ENCODE results near the gene PSPC1.
"Not testable (repeated sequence)": the region's sequence is repeated elsewhere in the genome, so short reads cannot be mapped to it uniquely, and the experiment has no call there.

The PSPC1 gene

GRCh38 chr13:19759669-19760068 is 23.1 kb downstream of the PSPC1 start:
- no peak for DNase-seq

DNA sequence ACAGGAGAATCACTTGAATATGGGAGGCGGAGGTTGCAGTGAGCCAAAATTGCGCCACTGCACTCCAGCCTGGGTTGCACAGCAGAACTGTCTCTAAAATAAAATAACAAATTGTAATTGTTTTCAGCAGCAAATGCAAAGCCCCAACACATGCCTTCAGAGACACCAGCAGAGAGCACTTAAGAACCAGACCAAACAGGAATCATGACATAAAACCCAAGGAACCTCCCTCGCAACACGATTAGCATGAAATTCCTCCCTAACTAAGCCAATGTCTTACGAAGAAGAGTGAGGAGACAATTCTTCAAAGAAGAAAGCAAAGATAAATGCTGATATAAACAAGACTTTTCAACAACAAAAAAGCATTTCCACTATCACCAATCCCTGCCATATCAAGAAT is 40.1 kb downstream of the PSPC1 start:
- DNase-seq, result no peak

DNA sequence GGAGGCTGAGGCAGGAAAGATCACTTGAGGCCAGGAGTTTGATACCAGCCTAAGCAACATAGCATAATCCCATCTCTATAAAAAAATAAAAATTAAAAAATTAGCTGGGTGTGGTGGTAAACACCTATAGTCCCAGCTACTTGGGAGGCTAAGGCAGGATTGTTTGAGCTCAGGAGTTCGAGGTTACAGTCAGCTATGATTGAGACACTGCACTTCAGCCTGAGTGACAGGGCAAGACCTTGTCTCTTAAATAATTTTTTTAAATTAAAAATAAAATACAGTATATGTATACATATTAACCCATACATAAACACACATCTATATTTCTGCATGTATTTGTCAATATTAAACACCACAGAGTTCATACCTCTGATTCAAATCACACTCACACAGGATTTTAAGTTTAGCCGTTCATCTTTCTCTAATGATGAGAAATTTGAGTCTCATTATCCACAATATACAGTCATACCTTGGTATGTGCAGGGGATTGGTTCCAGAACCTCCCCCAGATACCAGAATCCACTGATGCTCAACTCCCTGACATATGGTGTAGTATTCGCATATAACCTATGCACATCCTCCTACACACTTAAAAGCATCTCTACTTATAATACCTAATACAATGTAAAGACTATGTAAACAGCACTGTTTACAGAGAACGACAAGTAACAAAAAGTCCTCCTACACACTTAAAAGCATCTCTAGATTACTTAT is 44.7 kb downstream of the PSPC1 start:
- no peak for DNase-seq

DNA sequence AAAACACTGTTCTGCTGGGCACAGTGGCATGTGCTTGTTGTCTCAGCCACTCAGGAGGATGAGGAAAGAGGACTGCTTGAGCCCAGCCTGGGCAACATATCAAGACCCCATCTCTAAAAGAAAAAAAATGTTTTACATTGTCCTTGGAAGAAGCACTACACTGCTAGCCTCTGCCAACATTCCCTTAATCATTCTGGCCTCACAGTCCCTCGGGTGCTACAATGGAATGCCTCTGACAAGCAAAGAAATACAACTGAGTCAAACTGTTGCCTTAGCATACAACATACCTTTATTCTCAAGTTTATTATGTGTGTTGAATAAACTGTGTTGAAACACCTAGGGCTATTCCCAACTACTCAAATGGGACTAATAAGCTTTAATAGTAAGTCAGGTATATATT is 56.1 kb downstream of the PSPC1 start:
- no peak for DNase-seq

DNA sequence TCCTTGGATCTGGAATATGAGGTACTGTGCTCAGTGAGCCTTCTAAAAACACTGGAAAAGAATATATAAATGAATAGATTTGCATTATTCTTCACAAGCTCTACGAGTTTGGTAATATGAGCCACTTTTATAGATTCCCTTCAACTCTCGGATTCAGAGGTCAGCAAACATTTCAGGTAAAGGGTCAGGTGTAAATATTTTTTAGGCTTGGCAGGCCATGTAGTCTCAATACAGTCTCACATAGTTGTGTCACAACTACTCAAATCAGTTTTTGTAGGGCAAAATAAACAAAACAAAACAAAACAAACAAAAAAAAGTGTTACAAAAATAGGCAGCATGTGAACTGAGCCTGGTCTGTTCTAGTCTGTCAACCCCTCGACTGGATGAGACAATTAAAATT is 57.4 kb downstream of the PSPC1 start:
- no peak for DNase-seq

- no peak for DNase-seq
Observed at GRCh38 chr13:19720039-19720438, 62.7 kb downstream of the PSPC1 start.

DNA sequence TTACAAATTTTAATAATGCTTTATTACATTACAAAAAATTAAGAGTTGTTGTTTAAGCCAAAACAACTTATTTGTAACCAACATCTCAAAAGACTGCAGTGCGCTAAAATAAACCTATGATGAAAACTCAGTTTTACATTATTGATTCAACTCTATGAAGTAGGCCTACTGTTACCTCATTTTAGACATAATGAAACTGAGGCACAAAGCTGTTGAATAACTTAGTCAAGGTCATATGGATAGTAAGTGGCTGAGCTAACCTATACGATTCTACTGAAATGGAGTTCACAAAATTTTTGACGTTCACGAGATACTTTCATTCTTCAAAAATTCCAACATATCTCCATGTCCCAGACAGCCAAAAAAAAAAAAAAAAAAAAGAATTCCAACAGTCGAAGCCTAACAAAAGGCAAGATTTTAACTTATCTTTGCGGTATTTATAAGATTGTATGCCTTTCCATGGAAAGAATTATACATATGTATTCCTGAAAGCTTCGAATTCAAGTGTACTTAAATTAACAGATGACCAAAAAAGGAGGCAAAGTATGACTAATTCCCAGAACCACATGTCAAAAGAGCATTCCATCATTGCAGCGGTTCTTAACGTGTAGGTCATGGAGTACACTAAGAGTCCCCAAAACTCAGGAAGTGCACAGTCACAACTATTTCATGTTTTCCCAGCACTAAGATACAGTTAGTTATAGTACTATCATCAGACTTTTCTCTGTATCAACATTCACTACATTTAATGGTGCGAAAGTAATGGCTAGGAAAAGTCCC is 69.4 kb downstream of the PSPC1 start:
- no peak for DNase-seq

DNA sequence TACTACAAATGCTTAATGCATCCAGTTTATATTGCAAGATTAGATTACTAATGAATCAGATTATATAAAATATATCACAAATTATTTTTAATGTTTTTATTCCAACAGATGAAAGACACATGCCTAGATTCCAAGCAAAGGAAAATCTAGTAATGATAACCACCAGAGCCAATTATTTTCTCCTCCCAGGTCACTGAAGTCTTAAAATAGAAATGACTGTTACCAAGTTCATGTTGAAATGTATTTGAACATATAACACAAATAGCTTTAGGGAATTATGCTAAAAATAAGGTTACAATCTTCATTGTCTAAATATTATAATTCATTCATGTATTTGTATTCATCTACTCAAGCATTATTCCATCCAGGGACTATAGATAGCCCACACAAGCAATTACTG is 73.0 kb downstream of the PSPC1 start:
- not testable (repeated sequence) for DNase-seq

- not testable (repeated sequence) for DNase-seq
Observed at GRCh38 chr13:19709039-19709438, 73.7 kb downstream of the PSPC1 start.

DNA sequence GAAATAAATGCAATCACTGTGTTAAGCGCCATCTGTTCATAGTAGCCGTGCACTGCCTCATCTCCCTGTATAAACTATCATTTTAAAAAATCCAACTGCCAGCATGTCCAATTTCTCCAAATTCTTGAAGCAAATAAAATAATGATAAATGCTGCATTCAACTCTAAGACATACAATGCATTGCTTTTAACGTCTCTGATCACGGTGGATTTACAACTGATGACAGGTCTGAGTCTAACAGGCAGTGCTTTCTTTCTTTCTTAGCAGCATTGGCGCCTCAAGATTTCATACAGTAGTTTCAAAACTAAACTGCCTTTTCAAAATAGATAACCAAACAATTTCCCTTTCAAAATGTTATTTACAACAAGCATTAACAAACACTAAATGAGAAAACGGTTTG is 78.5 kb downstream of the PSPC1 start:
- DNase-seq, result not testable (repeated sequence)

- DNase-seq, result not testable (repeated sequence)
Observed at GRCh38 chr13:19701619-19702018, 81.1 kb downstream of the PSPC1 start.

DNA sequence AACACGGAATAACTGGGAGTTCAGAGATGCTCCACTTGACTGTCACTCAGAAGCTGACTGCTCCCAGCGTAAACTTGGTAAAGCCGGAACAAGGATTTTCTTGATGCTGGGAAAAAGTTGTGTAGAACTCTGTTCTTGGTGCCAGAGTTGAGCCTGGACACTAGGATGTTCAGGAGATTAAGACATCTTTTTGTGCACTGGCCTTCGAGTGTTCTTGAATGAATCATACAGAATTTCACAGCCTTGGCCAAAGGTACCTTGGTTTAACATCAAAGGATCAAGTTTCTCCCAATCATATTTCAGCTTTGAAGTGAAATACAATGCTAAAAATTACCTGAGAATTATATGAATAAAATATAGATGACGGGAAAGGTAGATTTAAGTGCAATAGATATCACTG is 81.8 kb downstream of the PSPC1 start:
- not testable (repeated sequence) for DNase-seq

GRCh38 chr13:19695829-19696228 is 86.9 kb downstream of the PSPC1 start:
- DNase-seq, result no peak

GRCh38 chr13:19695428-19695827 is 87.3 kb downstream of the PSPC1 start:
- no peak for DNase-seq

GRCh38 chr13:19691447-19691846 is 91.3 kb downstream of the PSPC1 start:
- not testable (repeated sequence) for DNase-seq

DNA sequence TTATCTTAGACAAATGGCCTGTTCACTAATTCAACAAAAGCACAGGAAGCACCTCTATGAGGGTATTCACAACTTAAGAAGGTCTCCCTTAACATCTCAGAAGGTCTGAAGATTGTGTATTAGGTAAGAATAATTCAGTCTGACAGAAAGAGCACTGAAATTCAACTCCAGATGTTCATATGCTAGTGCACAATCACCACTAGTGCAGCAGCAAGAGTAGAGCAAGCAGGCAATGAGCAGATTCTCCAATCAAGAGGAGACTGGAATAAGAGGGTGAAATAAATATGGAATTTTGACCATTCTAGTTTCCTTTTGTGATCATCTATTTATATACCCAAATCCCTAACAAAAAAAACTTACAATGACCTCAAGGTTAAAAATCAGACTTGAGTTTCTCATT is 97.3 kb downstream of the PSPC1 start:
- no peak for DNase-seq

DNA sequence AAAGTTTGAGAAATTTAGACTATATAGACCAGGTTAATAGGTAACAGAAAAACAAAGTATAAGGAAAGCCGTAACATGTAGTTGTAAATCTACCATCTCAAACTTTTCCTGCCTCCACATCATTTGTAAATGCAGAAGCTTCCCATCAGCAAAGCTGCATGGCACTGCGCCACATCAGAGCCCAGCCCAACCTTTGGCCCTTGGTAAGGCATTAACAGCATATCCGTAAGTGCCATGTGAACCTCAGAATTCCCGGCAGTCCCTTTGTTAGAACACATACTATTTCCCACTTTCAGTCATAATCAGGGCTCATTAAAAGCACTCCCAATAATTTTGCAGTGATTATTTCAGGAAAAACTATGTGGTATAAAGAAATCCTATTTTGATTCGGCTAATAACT is 97.7 kb downstream of the PSPC1 start:
- no peak for DNase-seq

DNA sequence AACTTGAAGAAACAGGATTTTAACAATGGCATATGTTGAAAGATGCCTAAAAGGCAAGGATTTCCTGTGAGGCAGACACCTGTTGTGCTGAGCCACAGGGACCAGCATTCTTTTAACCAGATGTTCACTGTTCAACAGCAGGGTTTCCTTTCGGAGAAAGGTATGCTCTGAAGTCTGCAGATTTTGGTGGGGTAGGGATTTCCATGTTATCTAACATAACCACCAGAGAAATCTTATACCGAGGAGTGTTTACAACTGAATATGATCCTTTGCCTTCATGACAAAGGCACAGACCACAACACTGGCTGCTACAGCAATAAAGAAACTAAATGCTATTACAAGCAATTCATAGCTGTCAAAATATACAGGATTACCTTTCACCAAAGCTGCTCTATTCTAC is 101.2 kb downstream of the PSPC1 start:
- no peak for DNase-seq

DNA sequence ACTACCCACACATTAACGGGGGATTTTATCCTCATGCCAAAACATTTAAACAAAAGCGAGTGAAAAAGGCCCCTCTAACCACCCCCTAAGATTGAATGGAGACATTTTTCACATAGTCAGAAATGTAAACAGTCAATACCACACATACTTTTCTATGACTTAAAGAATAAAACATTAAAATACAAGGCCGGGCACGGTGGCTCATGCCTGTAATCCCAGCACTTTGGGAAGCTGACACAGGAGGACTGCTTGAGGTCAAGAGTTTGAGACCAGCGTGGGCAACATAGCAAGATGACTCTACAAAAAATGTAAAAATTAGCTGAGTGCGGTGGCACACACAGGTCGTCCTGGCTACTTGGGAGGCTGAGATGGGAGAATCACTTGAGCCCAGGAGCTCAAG is 102.0 kb downstream of the PSPC1 start:
- no peak for DNase-seq

- DNase-seq, result no peak
Observed at GRCh38 chr13:19676168-19676567, 106.6 kb downstream of the PSPC1 start.

DNA sequence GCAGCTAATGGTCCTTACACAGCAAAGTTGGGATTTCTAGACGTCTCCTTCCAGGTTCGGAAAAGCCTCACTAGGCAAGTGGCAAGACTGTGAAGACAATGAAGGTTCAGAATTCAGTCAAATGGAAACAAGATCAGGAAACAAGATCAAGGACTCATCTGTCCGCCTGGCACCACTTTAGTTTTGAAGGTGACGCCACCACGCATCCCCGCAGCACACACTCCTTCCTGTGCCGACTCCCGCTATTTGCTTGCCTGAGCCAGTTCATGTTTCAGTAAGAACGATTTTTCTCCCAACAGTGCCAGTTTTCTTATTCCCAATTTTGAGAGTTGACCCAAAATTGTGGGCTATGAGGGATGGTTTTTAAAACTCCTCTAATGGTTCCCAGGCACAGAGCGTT is 107.8 kb downstream of the PSPC1 start:
- DNase-seq, result no peak

GRCh38 chr13:19673473-19674430 is 109.0 kb downstream of the PSPC1 start:
- DNase-seq, result no peak

DNA sequence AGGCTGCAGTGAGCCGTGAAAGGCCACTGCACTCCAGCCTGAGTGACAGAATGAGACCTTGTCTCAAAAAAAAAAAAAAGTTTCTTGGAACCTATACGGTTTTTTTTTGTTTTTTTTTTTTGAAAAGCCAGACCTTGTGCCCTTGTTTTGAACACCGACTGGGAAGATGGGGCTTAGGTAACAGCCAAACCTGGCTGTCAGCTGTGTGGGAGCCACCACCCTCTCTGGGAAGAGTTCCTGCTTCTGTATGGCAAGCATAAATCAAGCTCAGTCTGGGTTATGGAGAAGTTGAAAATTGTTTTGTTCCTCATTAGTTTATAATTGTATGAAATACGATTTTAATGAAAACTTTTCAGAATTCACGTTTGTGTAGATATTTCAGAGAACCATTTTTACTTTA is 109.8 kb downstream of the PSPC1 start:
- DNase-seq, result no peak
